H1 (cell line): Measurements from ENCODE around the gene SPI1. TPM values are rescaled to one million over a fixed set of nuclear protein-coding genes. Genes with fewer than 3 reads are reported as not detected.

Experiments
- ASH2L ChIP-seq: fragments of 200-600, 300-600 bp; sonication (generic); IDR thresholded peaks from one replicate; pipeline ENCODE4 v1.7.1; 2017; ENCODE audit warnings: low read length
- CHD1 ChIP-seq: IDR thresholded peaks from 2 replicates; pipeline ENCODE4 v1.6.1; 2012; ENCODE audit warnings: low read depth, low read length, improper control_type of control experiment
- CTBP2 ChIP-seq: IDR thresholded peaks from 2 replicates; pipeline ENCODE4 v1.7.0; 2011; ENCODE audit warnings: borderline replicate concordance, mild to moderate bottlenecking, moderate library complexity, mixed read lengths, low read length; ENCODE audit not compliant: insufficient read depth, insufficient read length
- KDM4A ChIP-seq: IDR thresholded peaks from one replicate; pipeline ENCODE4 v1.7.1; 2012; ENCODE audit warnings: low read depth, mild to moderate bottlenecking, moderate library complexity, low read length, inconsistent platforms; ENCODE audit not compliant: severe bottlenecking
- MAFK ChIP-seq: IDR thresholded peaks from 2 replicates; pipeline ENCODE4 v1.6.1; 2012; ENCODE audit warnings: low read depth, mild to moderate bottlenecking, improper control_type of control experiment, low read length
- POLR2AphosphoS5 ChIP-seq: IDR thresholded peaks from 2 replicates; pipeline ENCODE4 v1.6.1; 2011; ENCODE audit warnings: low read depth, low read length
- SP2 ChIP-seq: IDR thresholded peaks from 2 replicates; pipeline ENCODE4 v1.6.1; 2012; ENCODE audit warnings: mild to moderate bottlenecking, low read length, inconsistent platforms
- SUZ12 ChIP-seq: fragments of 200-600 bp; sonication (generic); IDR thresholded peaks from 2 replicates; pipeline ENCODE4 v1.6.1; 2012; ENCODE audit warnings: mild to moderate bottlenecking, inconsistent platforms, low read length, moderate library complexity, mixed read lengths
- TCF12 ChIP-seq: IDR thresholded peaks from 2 replicates; pipeline ENCODE4 v1.6.1; 2011; ENCODE audit warnings: low read depth, mild to moderate bottlenecking, low read length
- polyA plus RNA-seq, 7 experiments: library from polyadenylated mRNA; depleted of rRNA in 3 of 7; stranded (reverse) in 5 of 7; unstranded in 2 of 7; fragments of >200 nt in 5 of 7; fragments of 200-250 nt in 2 of 7; gene quantifications; 1 replicate in 5 of 7; 2 replicates in 1 of 7; 4 replicates in 1 of 7; pipeline versions ENCODE4 v1.2.1 to v1.2.3, GENCODE V29; 2011 to 2013; ENCODE audit warnings: missing spikeins in 2 of 7, mixed read lengths in 2 of 7
- total RNA-seq: library from RNA; stranded (reverse); fragmentation: NEBNext Ultra II Directional; extraction: Animal tissue kit (Norgen Biotek cat#: 25700); gene quantifications from 2 replicates; pipeline ENCODE4 v1.2.1, GENCODE V29; 2021
- TF ChIP-seq, protein P1 (sequence below): fragments of 300-600 bp; sonication (generic); IDR thresholded peaks from 2 replicates; pipeline ENCODE4 v1.7.1; 2012; ENCODE audit warnings: low read length, moderate library complexity, mild to moderate bottlenecking, inconsistent platforms; ENCODE audit not compliant: insufficient replicate concordance

The SPI1 gene
- total and polyA plus RNA-seq, 2 of the 8 experiments (the other 6 are each of a cell fraction or from before 2014, with no cell fraction given) = 0.12 TPM; not detected in 1

DNA sequence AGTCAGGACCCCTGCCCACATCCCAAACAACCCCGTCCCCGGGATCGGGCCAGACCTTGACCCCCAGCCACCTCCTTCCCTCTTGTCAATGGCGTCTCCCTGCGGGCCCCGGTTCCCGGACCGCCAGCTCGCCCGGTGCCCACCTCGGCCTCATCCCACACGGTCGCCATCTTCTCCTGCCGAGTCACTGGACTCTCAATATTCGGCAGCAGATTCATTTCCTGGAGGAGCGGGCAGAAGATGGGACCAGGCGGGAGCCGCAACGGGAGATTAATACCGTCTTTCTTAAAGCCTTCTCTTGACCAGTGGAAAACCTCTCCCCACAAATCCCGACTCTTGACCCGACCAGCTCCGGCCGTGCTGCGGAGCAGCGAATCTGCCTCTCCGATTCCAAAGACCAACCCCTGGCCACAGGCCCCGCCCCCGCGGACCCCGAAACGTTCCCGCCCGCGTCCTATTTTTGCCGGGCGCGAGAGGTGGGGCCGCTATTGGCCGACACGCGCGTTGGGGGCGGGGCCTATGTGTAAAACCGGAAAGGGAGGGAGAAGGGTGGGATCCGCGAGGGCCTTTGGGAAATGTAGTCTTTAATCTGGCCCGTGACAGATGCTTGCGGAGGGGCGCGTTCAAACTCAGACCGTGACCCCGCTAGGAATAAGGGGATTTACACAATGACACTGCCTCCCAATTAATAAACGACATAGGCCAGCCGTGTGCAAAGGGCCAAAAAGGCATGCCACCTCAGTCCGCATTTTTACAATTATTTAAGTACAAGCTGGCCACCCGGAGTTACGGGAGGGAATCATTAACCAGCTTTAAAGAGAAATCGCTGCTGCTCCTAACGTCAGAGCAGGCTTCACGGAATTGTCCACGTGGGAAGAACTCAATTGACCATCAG, 48.0 kb upstream of the SPI1 start, which contains the start of gene PSMC3 (continued):
- TF ChIP-seq, protein P1, sequence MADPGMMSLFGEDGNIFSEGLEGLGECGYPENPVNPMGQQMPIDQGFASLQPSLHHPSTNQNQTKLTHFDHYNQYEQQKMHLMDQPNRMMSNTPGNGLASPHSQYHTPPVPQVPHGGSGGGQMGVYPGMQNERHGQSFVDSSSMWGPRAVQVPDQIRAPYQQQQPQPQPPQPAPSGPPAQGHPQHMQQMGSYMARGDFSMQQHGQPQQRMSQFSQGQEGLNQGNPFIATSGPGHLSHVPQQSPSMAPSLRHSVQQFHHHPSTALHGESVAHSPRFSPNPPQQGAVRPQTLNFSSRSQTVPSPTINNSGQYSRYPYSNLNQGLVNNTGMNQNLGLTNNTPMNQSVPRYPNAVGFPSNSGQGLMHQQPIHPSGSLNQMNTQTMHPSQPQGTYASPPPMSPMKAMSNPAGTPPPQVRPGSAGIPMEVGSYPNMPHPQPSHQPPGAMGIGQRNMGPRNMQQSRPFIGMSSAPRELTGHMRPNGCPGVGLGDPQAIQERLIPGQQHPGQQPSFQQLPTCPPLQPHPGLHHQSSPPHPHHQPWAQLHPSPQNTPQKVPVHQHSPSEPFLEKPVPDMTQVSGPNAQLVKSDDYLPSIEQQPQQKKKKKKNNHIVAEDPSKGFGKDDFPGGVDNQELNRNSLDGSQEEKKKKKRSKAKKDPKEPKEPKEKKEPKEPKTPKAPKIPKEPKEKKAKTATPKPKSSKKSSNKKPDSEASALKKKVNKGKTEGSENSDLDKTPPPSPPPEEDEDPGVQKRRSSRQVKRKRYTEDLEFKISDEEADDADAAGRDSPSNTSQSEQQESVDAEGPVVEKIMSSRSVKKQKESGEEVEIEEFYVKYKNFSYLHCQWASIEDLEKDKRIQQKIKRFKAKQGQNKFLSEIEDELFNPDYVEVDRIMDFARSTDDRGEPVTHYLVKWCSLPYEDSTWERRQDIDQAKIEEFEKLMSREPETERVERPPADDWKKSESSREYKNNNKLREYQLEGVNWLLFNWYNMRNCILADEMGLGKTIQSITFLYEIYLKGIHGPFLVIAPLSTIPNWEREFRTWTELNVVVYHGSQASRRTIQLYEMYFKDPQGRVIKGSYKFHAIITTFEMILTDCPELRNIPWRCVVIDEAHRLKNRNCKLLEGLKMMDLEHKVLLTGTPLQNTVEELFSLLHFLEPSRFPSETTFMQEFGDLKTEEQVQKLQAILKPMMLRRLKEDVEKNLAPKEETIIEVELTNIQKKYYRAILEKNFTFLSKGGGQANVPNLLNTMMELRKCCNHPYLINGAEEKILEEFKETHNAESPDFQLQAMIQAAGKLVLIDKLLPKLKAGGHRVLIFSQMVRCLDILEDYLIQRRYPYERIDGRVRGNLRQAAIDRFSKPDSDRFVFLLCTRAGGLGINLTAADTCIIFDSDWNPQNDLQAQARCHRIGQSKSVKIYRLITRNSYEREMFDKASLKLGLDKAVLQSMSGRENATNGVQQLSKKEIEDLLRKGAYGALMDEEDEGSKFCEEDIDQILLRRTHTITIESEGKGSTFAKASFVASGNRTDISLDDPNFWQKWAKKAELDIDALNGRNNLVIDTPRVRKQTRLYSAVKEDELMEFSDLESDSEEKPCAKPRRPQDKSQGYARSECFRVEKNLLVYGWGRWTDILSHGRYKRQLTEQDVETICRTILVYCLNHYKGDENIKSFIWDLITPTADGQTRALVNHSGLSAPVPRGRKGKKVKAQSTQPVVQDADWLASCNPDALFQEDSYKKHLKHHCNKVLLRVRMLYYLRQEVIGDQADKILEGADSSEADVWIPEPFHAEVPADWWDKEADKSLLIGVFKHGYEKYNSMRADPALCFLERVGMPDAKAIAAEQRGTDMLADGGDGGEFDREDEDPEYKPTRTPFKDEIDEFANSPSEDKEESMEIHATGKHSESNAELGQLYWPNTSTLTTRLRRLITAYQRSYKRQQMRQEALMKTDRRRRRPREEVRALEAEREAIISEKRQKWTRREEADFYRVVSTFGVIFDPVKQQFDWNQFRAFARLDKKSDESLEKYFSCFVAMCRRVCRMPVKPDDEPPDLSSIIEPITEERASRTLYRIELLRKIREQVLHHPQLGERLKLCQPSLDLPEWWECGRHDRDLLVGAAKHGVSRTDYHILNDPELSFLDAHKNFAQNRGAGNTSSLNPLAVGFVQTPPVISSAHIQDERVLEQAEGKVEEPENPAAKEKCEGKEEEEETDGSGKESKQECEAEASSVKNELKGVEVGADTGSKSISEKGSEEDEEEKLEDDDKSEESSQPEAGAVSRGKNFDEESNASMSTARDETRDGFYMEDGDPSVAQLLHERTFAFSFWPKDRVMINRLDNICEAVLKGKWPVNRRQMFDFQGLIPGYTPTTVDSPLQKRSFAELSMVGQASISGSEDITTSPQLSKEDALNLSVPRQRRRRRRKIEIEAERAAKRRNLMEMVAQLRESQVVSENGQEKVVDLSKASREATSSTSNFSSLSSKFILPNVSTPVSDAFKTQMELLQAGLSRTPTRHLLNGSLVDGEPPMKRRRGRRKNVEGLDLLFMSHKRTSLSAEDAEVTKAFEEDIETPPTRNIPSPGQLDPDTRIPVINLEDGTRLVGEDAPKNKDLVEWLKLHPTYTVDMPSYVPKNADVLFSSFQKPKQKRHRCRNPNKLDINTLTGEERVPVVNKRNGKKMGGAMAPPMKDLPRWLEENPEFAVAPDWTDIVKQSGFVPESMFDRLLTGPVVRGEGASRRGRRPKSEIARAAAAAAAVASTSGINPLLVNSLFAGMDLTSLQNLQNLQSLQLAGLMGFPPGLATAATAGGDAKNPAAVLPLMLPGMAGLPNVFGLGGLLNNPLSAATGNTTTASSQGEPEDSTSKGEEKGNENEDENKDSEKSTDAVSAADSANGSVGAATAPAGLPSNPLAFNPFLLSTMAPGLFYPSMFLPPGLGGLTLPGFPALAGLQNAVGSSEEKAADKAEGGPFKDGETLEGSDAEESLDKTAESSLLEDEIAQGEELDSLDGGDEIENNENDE = no peak
- TF ChIP-seq CHD1 (no peak), SUZ12 (no peak), TCF12 (no peak), KDM4A (peak; percentile 19), CTBP2 (no peak), ASH2L (peak; percentile 84), MAFK (no peak; the same call in 1 of the 2 replicates), SP2 (no peak), POLR2AphosphoS5 (peak; percentile 84; the same call in 1 of the 2 replicates)
